Naive thymus-derived CD4-positive, alpha-beta T cell (primary cell): ENCODE measurements around the gene LARGE1. TPM values are rescaled to one million over a fixed set of nuclear protein-coding genes. Genes with fewer than 3 reads are reported as not detected.

Source experiments
- ATAC-seq: fragments of 150-1000 bp; cut with Tn5 transposase; 2 replicates; pipeline ENCODE4 v1.10.0; 2021; ENCODE audit warnings: mild to moderate bottlenecking, moderate library complexity
- CTCF ChIA-PET: fragments of 350-600 bp; sonication (Branson Sonifier 250); formaldehyde crosslinking; loops from one replicate; lab custom pipeline; 2021; ENCODE audit warnings: antibody characterized with exemption; lab: Charles Lee
- POLR2A ChIA-PET: fragments of 350-600 bp; sonication (Branson Sonifier 250); formaldehyde crosslinking; loops from one replicate; lab custom pipeline; 2021; ENCODE audit warnings: antibody characterized with exemption, inconsistent platforms; lab: Charles Lee
- DNase-seq, 9 donors: peaks; one replicate each; pipeline versions ENCODE4 v3.0.0 to v3.0.0-alpha.2; 2020 to 2022; ENCODE audit warnings: mixed read lengths in 1 of 9
- H3K27ac ChIP-seq: one replicate; pipeline ENCODE4 v1.7.0; 2013; ENCODE audit warnings: mild to moderate bottlenecking, low read depth, low read length, moderate library complexity
- H3K27me3 ChIP-seq, 2 donors: one replicate each; pipeline ENCODE4 v1.7.0; 2013; ENCODE audit warnings: low read length in 2 of 2, mild to moderate bottlenecking in 2 of 2, moderate library complexity in 2 of 2; ENCODE audit not compliant: control insufficient read depth in 2 of 2, insufficient read depth in 2 of 2
- H3K36me3 ChIP-seq, 3 experiments: 1 replicate in 2 of 3; 2 replicates in 1 of 3; pipeline ENCODE4 v1.7.0; 2013; ENCODE audit warnings: low read length in 3 of 3, mild to moderate bottlenecking in 3 of 3, moderate library complexity in 1 of 3; ENCODE audit not compliant: insufficient read depth in 3 of 3, control insufficient read depth in 2 of 3
- H3K4me1 ChIP-seq, 2 donors: one replicate each; pipeline ENCODE4 v1.7.0; 2013; ENCODE audit warnings: low read length in 2 of 2, mild to moderate bottlenecking in 2 of 2, moderate library complexity in 1 of 2; ENCODE audit not compliant: control insufficient read depth in 2 of 2, insufficient read depth in 2 of 2
- H3K4me3 ChIP-seq: 2 replicates; pipeline ENCODE4 v1.7.0; 2013; ENCODE audit warnings: mild to moderate bottlenecking, low read length
- H3K9me3 ChIP-seq, 3 experiments: 1 replicate in 2 of 3; 2 replicates in 1 of 3; pipeline ENCODE4 v1.7.0; 2013; ENCODE audit warnings: low read length in 3 of 3; ENCODE audit not compliant: control insufficient read depth in 2 of 3
- H3K27ac Mint-ChIP-seq, 9 donors: one replicate each; pipeline ENCODE4 v1.8.0; 2020 to 2022; ENCODE audit warnings: mixed read lengths in 9 of 9, mild to moderate bottlenecking in 8 of 9, moderate library complexity in 5 of 9, inconsistent platforms in 2 of 9
- H3K27me3 Mint-ChIP-seq, 5 donors: one replicate each; pipeline ENCODE4 v1.8.0; 2021 to 2022; ENCODE audit warnings: mixed read lengths in 5 of 5, mild to moderate bottlenecking in 1 of 5
- H3K36me3 Mint-ChIP-seq, 5 donors: one replicate each; pipeline ENCODE4 v1.8.0; 2020 to 2022; ENCODE audit warnings: mixed read lengths in 5 of 5, mild to moderate bottlenecking in 3 of 5, inconsistent platforms in 1 of 5
- H3K4me1 Mint-ChIP-seq, 7 donors: one replicate each; pipeline ENCODE4 v1.8.0; 2020 to 2022; ENCODE audit warnings: mixed read lengths in 7 of 7, mild to moderate bottlenecking in 3 of 7, inconsistent platforms in 1 of 7
- H3K4me3 Mint-ChIP-seq, 10 donors: one replicate each; pipeline ENCODE4 v1.8.0; 2020 to 2022; ENCODE audit warnings: mild to moderate bottlenecking in 10 of 10, mixed read lengths in 10 of 10, moderate library complexity in 6 of 10, inconsistent platforms in 2 of 10
- H3K9me3 Mint-ChIP-seq, 11 donors: one replicate each; pipeline ENCODE4 v1.8.0; 2020 to 2022; ENCODE audit warnings: mixed read lengths in 11 of 11, mild to moderate bottlenecking in 4 of 11, inconsistent platforms in 1 of 11, moderate library complexity in 1 of 11
- intact Hi-C, 2 donors: fragments of 100-400 bp; cut with micrococcal nuclease; formaldehyde crosslinking; loops; one replicate each; pipeline ENCODE4 v1.15.1; 2023
- polyA plus RNA-seq, 2 donors: library from polyadenylated mRNA; unstranded; fragments of 300-500 nt; fragmentation: Illumina TruSeq; gene quantifications; one replicate each; pipeline ENCODE4 v1.2.3, GENCODE V29; 2021
- total RNA-seq, 6 experiments: library from RNA in 5 of 6; stranded (reverse) in 5 of 6; gene quantifications; 1 replicate in 5 of 6; 2 replicates in 1 of 6; pipeline ENCODE4 v1.2.3 and lab custom pipeline; 2021 to 2026

LARGE1 gene
- total and polyA plus RNA-seq, 7 experiments from 2014 or later: 2.3 to 4.8 (median 3.0) TPM; not detected in 3

DNA sequence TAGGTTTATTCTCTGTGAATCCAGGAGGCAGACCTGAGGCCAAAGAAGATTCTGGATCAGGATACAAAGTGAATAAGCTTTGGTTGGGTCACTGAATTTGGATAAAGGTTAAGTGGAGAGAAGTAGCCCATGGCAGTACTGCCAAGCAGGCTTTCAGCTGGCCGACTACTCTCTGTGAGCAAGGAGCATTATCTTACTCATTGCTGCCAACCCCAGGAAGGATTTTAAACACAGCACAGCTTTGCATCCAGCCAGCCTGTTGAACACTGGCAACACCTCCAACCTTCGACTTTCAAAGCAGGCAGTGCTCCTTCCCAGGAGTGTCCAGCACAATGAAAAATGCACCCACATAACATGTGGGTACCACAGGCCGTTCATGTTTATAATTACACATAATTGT, 498.4 kb downstream of the LARGE1 start:
- Histone ChIP-seq H3K9me3 (no peaks in the 10 kb centered on the region), H3K36me3 (no peaks in the 10 kb centered on the region), H3K27ac (no peak overlapping the region), H3K4me1 (no peaks in the 10 kb centered on the region), H3K4me3 (no peak overlapping the region), H3K27me3 (no peaks in the 10 kb centered on the region)
- ChIA-PET POLR2A (no interaction called here), CTCF (no interaction called here)
- no peaks in the 10 kb centered on the region for H3K4me1 Mint-ChIP-seq
- H3K36me3 Mint-ChIP-seq: no peaks in the 10 kb centered on the region
- H3K27me3 Mint-ChIP-seq: peaks cover 0 to 15% (median 4%) of the 10 kb centered on the region in 5 donors
- no peak for DNase-seq
- H3K9me3 Mint-ChIP-seq: peaks cover 0 to 20% (median 5%) of the 10 kb centered on the region in 11 donors
- H3K27ac Mint-ChIP-seq: no peak overlapping the region
- ATAC-seq: no peak
- no peak overlapping the region for H3K4me3 Mint-ChIP-seq
- intact Hi-C loops: no loop called here

GRCh38 chr22:33418484-33418883, 501.8 kb downstream of the LARGE1 start:
- no peak overlapping the region for H3K4me3 Mint-ChIP-seq
- Histone ChIP-seq H3K9me3 (no peaks in the 10 kb centered on the region), H3K4me3 (no peak overlapping the region), H3K36me3 (no peaks in the 10 kb centered on the region), H3K4me1 (no peaks in the 10 kb centered on the region), H3K27me3 (no peaks in the 10 kb centered on the region), H3K27ac (no peak overlapping the region)
- H3K27ac Mint-ChIP-seq: no peak overlapping the region
- no peak for ATAC-seq
- peaks cover 0 to 4% (median 0%) of the 10 kb centered on the region in 5 donors for H3K36me3 Mint-ChIP-seq
- ChIA-PET CTCF (no interaction called here), POLR2A (no interaction called here)
- DNase-seq: no peak
- intact Hi-C loops: no loop called here
- peaks cover 0 to 20% (median 4%) of the 10 kb centered on the region in 5 donors for H3K27me3 Mint-ChIP-seq
- H3K4me1 Mint-ChIP-seq: no peaks in the 10 kb centered on the region
- H3K9me3 Mint-ChIP-seq: peaks cover 0 to 33% (median 6%) of the 10 kb centered on the region in 11 donors

- Mint-ChIP-seq H3K27ac (no peak overlapping the region), H3K27me3 (peaks cover 0 to 20% (median 4%) of the 10 kb centered on the region in 5 donors), H3K36me3 (peaks cover 0 to 4% (median 0%) of the 10 kb centered on the region in 5 donors), H3K9me3 (peaks cover 0 to 33% (median 6%) of the 10 kb centered on the region in 11 donors), H3K4me1 (no peaks in the 10 kb centered on the region), H3K4me3 (no peak overlapping the region)
- Histone ChIP-seq H3K36me3 (no peaks in the 10 kb centered on the region), H3K4me1 (no peaks in the 10 kb centered on the region), H3K27me3 (no peaks in the 10 kb centered on the region), H3K4me3 (no peak overlapping the region), H3K9me3 (no peaks in the 10 kb centered on the region), H3K27ac (no peak overlapping the region)
- DNase-seq (no peak), ATAC-seq (no peak)
- ChIA-PET POLR2A (no interaction called here), CTCF (no interaction called here)
- intact Hi-C loops: no loop called here
Observed at GRCh38 chr22:33415401-33415800, 504.9 kb downstream of the LARGE1 start.

- H3K4me3 Mint-ChIP-seq: no peak overlapping the region
- H3K36me3 ChIP-seq: no peaks in the 10 kb centered on the region
- peaks cover 0 to 8% (median 2%) of the 10 kb centered on the region in 11 donors for H3K9me3 Mint-ChIP-seq
- no peaks in the 10 kb centered on the region for H3K9me3 ChIP-seq
- ChIA-PET POLR2A (no interaction called here), CTCF (no interaction called here)
- H3K36me3 Mint-ChIP-seq: no peaks in the 10 kb centered on the region
- peaks cover 0 to 1% (median 0%) of the 10 kb centered on the region in 7 donors for H3K4me1 Mint-ChIP-seq
- H3K27ac ChIP-seq: no peak overlapping the region
- intact Hi-C loops: no loop called here
- ATAC-seq: no peak
- DNase-seq: no peak
- H3K27ac Mint-ChIP-seq: no peak overlapping the region
- no peaks in the 10 kb centered on the region for H3K27me3 ChIP-seq
- H3K4me1 ChIP-seq: no peaks in the 10 kb centered on the region
- H3K27me3 Mint-ChIP-seq: peaks cover 0 to 11% (median 0%) of the 10 kb centered on the region in 5 donors
- no peak overlapping the region for H3K4me3 ChIP-seq
Observed at GRCh38 chr22:33409079-33409478, 511.2 kb downstream of the LARGE1 start.

- Histone ChIP-seq H3K27me3 (no peaks in the 10 kb centered on the region), H3K4me1 (no peaks in the 10 kb centered on the region), H3K27ac (no peak overlapping the region), H3K4me3 (no peak overlapping the region), H3K36me3 (no peaks in the 10 kb centered on the region), H3K9me3 (no peaks in the 10 kb centered on the region)
- Mint-ChIP-seq H3K27ac (no peak overlapping the region), H3K9me3 (peaks cover 0 to 6% (median 0%) of the 10 kb centered on the region in 11 donors), H3K27me3 (peaks cover 0 to 8% (median 0%) of the 10 kb centered on the region in 5 donors), H3K4me3 (no peak overlapping the region), H3K36me3 (no peaks in the 10 kb centered on the region), H3K4me1 (peaks cover 0 to 1% (median 0%) of the 10 kb centered on the region in 7 donors)
- intact Hi-C loops: no loop called here
- ATAC-seq (no peak), DNase-seq (no peak)
- POLR2A ChIA-PET: no interaction called here
- CTCF ChIA-PET: no interaction called here
Observed at GRCh38 chr22:33405194-33405593, 515.1 kb downstream of the LARGE1 start.

- peaks cover 0 to 1% (median 0%) of the 10 kb centered on the region in 7 donors for H3K4me1 Mint-ChIP-seq
- intact Hi-C loops: no loop called here
- POLR2A ChIA-PET: no interaction called here
Observed at GRCh38 chr22:33404723-33405122, 515.6 kb downstream of the LARGE1 start.

DNA sequence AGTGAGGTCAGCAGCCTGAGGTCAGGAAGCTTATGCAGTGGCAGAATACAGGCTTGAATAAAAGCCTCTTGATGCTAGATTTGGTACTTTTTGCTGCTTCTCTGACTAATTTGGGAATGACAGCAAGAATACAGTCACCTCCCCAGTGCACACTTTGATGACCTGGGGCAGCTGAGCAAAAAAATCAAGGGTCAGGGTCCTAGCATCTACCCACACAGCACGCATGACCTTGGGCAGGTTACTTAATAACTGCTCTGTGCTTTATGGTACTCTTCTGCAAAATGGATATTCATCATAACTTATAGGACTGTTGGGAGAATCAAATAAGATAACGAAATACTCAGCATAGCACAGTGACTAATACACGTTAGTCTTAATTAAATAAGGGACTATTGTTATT, 518.0 kb downstream of the LARGE1 start:
- H3K4me3 Mint-ChIP-seq: no peak overlapping the region
- H3K27ac ChIP-seq: no peak overlapping the region
- H3K9me3 Mint-ChIP-seq: peaks cover 0 to 9% (median 2%) of the 10 kb centered on the region in 11 donors
- POLR2A ChIA-PET: no interaction called here
- DNase-seq (no peak), ATAC-seq (no peak)
- H3K27ac Mint-ChIP-seq: no peak overlapping the region
- no peaks in the 10 kb centered on the region for H3K27me3 ChIP-seq
- intact Hi-C loops: no loop called here
- no peaks in the 10 kb centered on the region for H3K36me3 ChIP-seq
- no peaks in the 10 kb centered on the region for H3K9me3 ChIP-seq
- H3K27me3 Mint-ChIP-seq: no peaks in the 10 kb centered on the region
- no peak overlapping the region for H3K4me3 ChIP-seq
- CTCF ChIA-PET: no interaction called here
- no peaks in the 10 kb centered on the region for H3K36me3 Mint-ChIP-seq
- no peaks in the 10 kb centered on the region for H3K4me1 ChIP-seq
- H3K4me1 Mint-ChIP-seq: peaks cover 0 to 1% (median 0%) of the 10 kb centered on the region in 7 donors

More at GRCh38 chr22:33404723-33405122, 515.6 kb downstream of the LARGE1 start:
- CTCF ChIA-PET: no interaction called here
- H3K36me3 Mint-ChIP-seq: no peaks in the 10 kb centered on the region
- Histone ChIP-seq H3K4me3 (no peak overlapping the region), H3K27ac (no peak overlapping the region), H3K9me3 (no peaks in the 10 kb centered on the region), H3K27me3 (no peaks in the 10 kb centered on the region), H3K36me3 (no peaks in the 10 kb centered on the region), H3K4me1 (no peaks in the 10 kb centered on the region)
- H3K27ac Mint-ChIP-seq: no peak overlapping the region
- peaks cover 0 to 6% (median 2%) of the 10 kb centered on the region in 11 donors for H3K9me3 Mint-ChIP-seq
- no peak overlapping the region for H3K4me3 Mint-ChIP-seq
- DNase-seq: no peak
- peaks cover 0 to 8% (median 0%) of the 10 kb centered on the region in 5 donors for H3K27me3 Mint-ChIP-seq
- ATAC-seq: no peak
